HepG2 (cell line): Measurements from ENCODE around the gene TEKT5. TPM values are rescaled to one million over a fixed set of nuclear protein-coding genes. Genes with fewer than 3 reads are reported as not detected.

ENCODE experiments used
- AGO2 ChIP-seq: fragments of 200-400 bp; formaldehyde crosslinking; optimal IDR thresholded peaks from 2 replicates; pipeline ENCODE3; 2017; ENCODE audit warnings: mild to moderate bottlenecking, low read depth, low read length, moderate library complexity
- CEBPG ChIP-seq: IDR thresholded peaks from 2 replicates; pipeline ENCODE4 v1.6.1; 2016
- DR1 ChIP-seq: sonication (generic); formaldehyde crosslinking; IDR thresholded peaks from 2 replicates; pipeline ENCODE4 v1.8.0; 2021; ENCODE audit warnings: mild to moderate bottlenecking, missing genetic modification reagents, inconsistent platforms
- HCFC1 ChIP-seq: fragments of 150-350 bp; IDR thresholded peaks from 2 replicates; pipeline ENCODE4 v1.6.1; 2014; ENCODE audit warnings: low read depth, low read length
- MEIS2 ChIP-seq: sonication (generic); formaldehyde crosslinking; IDR thresholded peaks from 2 replicates; pipeline ENCODE4 v1.9.0; 2021; ENCODE audit warnings: mild to moderate bottlenecking, missing genetic modification reagents
- NR2F2 ChIP-seq: IDR thresholded peaks from 2 replicates; pipeline ENCODE4 v1.6.1; 2012; ENCODE audit warnings: low read depth, inconsistent platforms, borderline replicate concordance
- PAX8 ChIP-seq: sonication (generic); formaldehyde crosslinking; IDR thresholded peaks from 2 replicates; pipeline ENCODE4 v1.8.0; 2022; ENCODE audit warnings: mild to moderate bottlenecking, missing genetic modification reagents, borderline replicate concordance
- PTBP1 ChIP-seq: fragments of 200-400 bp; formaldehyde crosslinking; IDR thresholded peaks from 2 replicates; pipeline ENCODE4 v1.6.1; 2018; ENCODE audit warnings: low read length, low read depth; ENCODE audit not compliant: poor library complexity, severe bottlenecking
- RAD21 ChIP-seq: fragments of 450-650 bp; formaldehyde crosslinking; IDR thresholded peaks from 2 replicates; pipeline ENCODE4 v1.5.0; 2020; ENCODE audit warnings: mild to moderate bottlenecking
- REPIN1 ChIP-seq: sonication (generic); formaldehyde crosslinking; IDR thresholded peaks from 2 replicates; pipeline ENCODE4 v1.8.0; 2022; ENCODE audit warnings: missing genetic modification reagents, low read depth, mild to moderate bottlenecking, borderline replicate concordance
- SCMH1 ChIP-seq: sonication (generic); formaldehyde crosslinking; IDR thresholded peaks from 2 replicates; pipeline ENCODE4 v1.9.0; 2021; ENCODE audit warnings: missing genetic modification reagents, mild to moderate bottlenecking, borderline replicate concordance
- TOPORS ChIP-seq: sonication (generic); formaldehyde crosslinking; IDR thresholded peaks from 2 replicates; pipeline ENCODE4 v1.8.0; 2023; ENCODE audit warnings: mild to moderate bottlenecking, missing genetic modification reagents
- ZFP36L1 ChIP-seq: sonication (generic); formaldehyde crosslinking; IDR thresholded peaks from 2 replicates; pipeline ENCODE4 v1.8.0; 2022; ENCODE audit warnings: mild to moderate bottlenecking, missing genetic modification reagents, moderate library complexity
- ZFYVE20 ChIP-seq: sonication (generic); formaldehyde crosslinking; IDR thresholded peaks from 2 replicates; pipeline ENCODE4 v1.8.0; 2023; ENCODE audit warnings: low read depth, mild to moderate bottlenecking, moderate library complexity, missing genetic modification reagents, borderline replicate concordance
- ZMYM4 ChIP-seq: sonication (generic); formaldehyde crosslinking; IDR thresholded peaks from 2 replicates; pipeline ENCODE4 v1.8.1; 2023; ENCODE audit warnings: mild to moderate bottlenecking, missing genetic modification reagents
- ZNF24 ChIP-seq: fragments of 450-650 bp; IDR thresholded peaks from 2 replicates; pipeline ENCODE4 v1.6.1; 2017; ENCODE audit warnings: antibody characterized with exemption, mild to moderate bottlenecking
- ZNF589 ChIP-seq: sonication (generic); formaldehyde crosslinking; conservative IDR thresholded peaks from 2 replicates; pipeline ENCODE4 v1.8.0; 2022; ENCODE audit warnings: mild to moderate bottlenecking, moderate library complexity, missing genetic modification reagents
- ZNF615 ChIP-seq: sonication (generic); formaldehyde crosslinking; IDR thresholded peaks from 2 replicates; pipeline ENCODE4 v1.5.0; 2020; ENCODE audit warnings: mild to moderate bottlenecking, missing genetic modification reagents, borderline replicate concordance
- ZNF737 ChIP-seq: sonication (generic); formaldehyde crosslinking; IDR thresholded peaks from 2 replicates; pipeline ENCODE4 v1.5.0; 2020; ENCODE audit warnings: missing genetic modification reagents, mild to moderate bottlenecking, borderline replicate concordance
- ZNF788 ChIP-seq: sonication (generic); formaldehyde crosslinking; IDR thresholded peaks from 2 replicates; pipeline ENCODE4 v1.5.0; 2020; ENCODE audit warnings: mild to moderate bottlenecking, missing genetic modification reagents, borderline replicate concordance
- polyA plus RNA-seq, 8 experiments: library from polyadenylated mRNA; depleted of rRNA in 3 of 8; stranded (reverse) in 7 of 8; unstranded in 1 of 8; fragments of >200 nt; fragmentation: Illumina TruSeq in 4 of 8; extraction: Trizol in 4 of 8; gene quantifications; 2 replicates each; pipeline versions ENCODE4 v1.2.1 to v1.2.3, GENCODE V29; 2011 to 2016; ENCODE audit warnings: low read depth in 4 of 8, missing spikeins in 1 of 8, mixed read lengths in 1 of 8; ENCODE audit not compliant: insufficient read depth in 1 of 8
- total RNA-seq, 5 experiments: library from RNA; depleted of rRNA; stranded (reverse); fragments of >200 nt; fragmentation: Illumina TruSeq; extraction: Trizol; gene quantifications; 2 replicates each; pipeline ENCODE4 v1.2.3, GENCODE V29; 2016; ENCODE audit warnings: low read depth in 1 of 5
- TF ChIP-seq, protein P1 (sequence below): sonication (generic); formaldehyde crosslinking; IDR thresholded peaks from 2 replicates; pipeline ENCODE4 v1.4.0; 2020; ENCODE audit warnings: missing genetic modification reagents, borderline replicate concordance
- TF ChIP-seq, protein P2 (sequence below): IDR thresholded peaks from 2 replicates; pipeline ENCODE4 v1.4.0; 2020; ENCODE audit warnings: mild to moderate bottlenecking, missing genetic modification reagents
- TF ChIP-seq, protein P3 (sequence below): sonication (generic); formaldehyde crosslinking; IDR thresholded peaks from 2 replicates; pipeline ENCODE4 v1.8.1; 2023; ENCODE audit warnings: mild to moderate bottlenecking, missing genetic modification reagents, borderline replicate concordance

TEKT5 gene
- total and polyA plus RNA-seq, 2 of the 13 experiments (the other 11 are each of a cell fraction or from before 2014, with no cell fraction given) = 0.16 TPM; not detected in 1

DNA sequence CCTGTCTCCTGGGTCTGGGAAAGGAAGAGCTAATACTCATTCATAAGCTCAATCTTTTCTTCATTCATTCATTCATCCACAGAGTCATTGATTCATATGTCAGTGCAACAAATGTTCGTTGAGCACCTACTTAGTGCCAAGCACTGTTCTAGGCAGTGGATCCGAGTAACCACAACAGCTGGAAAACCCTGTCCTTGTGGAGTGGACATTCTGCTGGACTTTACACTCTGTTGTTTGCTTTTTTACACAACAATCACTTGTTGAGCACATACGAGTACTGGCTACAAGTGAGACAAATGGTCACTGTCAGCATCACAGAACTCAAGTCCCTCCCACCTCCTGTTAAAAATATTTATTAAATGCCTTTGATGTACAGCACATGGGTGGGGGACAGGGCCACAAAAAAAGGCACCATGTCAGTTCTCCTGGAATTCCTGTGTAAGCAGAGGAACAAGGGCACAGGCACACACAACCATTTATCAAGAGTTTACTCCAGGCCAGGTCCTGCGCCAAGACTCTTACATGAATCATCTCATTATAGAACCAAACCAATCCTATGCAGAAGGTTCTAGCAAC is 46.9 kb downstream of the TEKT5 start (continued):
- TF ChIP-seq, protein P1, sequence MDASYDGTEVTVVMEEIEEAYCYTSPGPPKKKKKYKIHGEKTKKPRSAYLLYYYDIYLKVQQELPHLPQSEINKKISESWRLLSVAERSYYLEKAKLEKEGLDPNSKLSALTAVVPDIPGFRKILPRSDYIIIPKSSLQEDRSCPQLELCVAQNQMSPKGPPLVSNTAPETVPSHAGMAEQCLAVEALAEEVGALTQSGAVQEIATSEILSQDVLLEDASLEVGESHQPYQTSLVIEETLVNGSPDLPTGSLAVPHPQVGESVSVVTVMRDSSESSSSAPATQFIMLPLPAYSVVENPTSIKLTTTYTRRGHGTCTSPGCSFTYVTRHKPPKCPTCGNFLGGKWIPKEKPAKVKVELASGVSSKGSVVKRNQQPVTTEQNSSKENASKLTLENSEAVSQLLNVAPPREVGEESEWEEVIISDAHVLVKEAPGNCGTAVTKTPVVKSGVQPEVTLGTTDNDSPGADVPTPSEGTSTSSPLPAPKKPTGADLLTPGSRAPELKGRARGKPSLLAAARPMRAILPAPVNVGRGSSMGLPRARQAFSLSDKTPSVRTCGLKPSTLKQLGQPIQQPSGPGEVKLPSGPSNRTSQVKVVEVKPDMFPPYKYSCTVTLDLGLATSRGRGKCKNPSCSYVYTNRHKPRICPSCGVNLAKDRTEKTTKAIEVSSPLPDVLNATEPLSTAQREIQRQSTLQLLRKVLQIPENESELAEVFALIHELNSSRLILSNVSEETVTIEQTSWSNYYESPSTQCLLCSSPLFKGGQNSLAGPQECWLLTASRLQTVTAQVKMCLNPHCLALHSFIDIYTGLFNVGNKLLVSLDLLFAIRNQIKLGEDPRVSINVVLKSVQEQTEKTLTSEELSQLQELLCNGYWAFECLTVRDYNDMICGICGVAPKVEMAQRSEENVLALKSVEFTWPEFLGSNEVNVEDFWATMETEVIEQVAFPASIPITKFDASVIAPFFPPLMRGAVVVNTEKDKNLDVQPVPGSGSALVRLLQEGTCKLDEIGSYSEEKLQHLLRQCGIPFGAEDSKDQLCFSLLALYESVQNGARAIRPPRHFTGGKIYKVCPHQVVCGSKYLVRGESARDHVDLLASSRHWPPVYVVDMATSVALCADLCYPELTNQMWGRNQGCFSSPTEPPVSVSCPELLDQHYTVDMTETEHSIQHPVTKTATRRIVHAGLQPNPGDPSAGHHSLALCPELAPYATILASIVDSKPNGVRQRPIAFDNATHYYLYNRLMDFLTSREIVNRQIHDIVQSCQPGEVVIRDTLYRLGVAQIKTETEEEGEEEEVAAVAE (CRISPR knock-in tag) = peak; percentile 93
- TF ChIP-seq ZNF24 (peak; percentile 95), DR1 (no peak), PTBP1 (no peak), AGO2 (no peak), PAX8 (CRISPR knock-in tag) (no peak), CEBPG (CRISPR knock-in tag) (peak; percentile 95), SCMH1 (CRISPR knock-in tag) (no peak), NR2F2 (peak; percentile 88), ZNF788 (peak; percentile 97), ZNF737 (no peak), ZFYVE20 (CRISPR knock-in tag) (no peak), MEIS2 (peak; percentile 97), RAD21 (peak; percentile 11; the same call in 1 of the 2 replicates), REPIN1 (peak; percentile 98), ZNF615 (CRISPR knock-in tag) (peak; percentile 89; the same call in 1 of the 2 replicates), ZFP36L1 (peak; percentile 98), ZMYM4 (CRISPR knock-in tag) (peak; percentile 95), HCFC1 (no peak; the same call in 1 of the 2 replicates), ZNF589 (peak; percentile 86; the same call in 1 of the 2 replicates), TOPORS (CRISPR knock-in tag) (peak; percentile 75; the same call in 1 of the 2 replicates)
- TF ChIP-seq, protein P2, sequence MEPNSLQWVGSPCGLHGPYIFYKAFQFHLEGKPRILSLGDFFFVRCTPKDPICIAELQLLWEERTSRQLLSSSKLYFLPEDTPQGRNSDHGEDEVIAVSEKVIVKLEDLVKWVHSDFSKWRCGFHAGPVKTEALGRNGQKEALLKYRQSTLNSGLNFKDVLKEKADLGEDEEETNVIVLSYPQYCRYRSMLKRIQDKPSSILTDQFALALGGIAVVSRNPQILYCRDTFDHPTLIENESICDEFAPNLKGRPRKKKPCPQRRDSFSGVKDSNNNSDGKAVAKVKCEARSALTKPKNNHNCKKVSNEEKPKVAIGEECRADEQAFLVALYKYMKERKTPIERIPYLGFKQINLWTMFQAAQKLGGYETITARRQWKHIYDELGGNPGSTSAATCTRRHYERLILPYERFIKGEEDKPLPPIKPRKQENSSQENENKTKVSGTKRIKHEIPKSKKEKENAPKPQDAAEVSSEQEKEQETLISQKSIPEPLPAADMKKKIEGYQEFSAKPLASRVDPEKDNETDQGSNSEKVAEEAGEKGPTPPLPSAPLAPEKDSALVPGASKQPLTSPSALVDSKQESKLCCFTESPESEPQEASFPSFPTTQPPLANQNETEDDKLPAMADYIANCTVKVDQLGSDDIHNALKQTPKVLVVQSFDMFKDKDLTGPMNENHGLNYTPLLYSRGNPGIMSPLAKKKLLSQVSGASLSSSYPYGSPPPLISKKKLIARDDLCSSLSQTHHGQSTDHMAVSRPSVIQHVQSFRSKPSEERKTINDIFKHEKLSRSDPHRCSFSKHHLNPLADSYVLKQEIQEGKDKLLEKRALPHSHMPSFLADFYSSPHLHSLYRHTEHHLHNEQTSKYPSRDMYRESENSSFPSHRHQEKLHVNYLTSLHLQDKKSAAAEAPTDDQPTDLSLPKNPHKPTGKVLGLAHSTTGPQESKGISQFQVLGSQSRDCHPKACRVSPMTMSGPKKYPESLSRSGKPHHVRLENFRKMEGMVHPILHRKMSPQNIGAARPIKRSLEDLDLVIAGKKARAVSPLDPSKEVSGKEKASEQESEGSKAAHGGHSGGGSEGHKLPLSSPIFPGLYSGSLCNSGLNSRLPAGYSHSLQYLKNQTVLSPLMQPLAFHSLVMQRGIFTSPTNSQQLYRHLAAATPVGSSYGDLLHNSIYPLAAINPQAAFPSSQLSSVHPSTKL (CRISPR knock-in tag) = peak; percentile 99
- TF ChIP-seq, protein P3, sequence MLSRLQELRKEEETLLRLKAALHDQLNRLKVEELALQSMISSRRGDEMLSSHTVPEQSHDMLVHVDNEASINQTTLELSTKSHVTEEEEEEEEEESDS = no peak
